ENCODE results near the gene NISCH.

The NISCH gene

GRCh38 chr3:52429031-52429430 is 26.4 kb upstream of the NISCH start (continued):
- TF ChIP-seq ZNF565 (CRISPR knock-in tag; conservative IDR thresholded peaks at IDR 0.05; ENCODE audit: low read depth) (no peak), ESRRG (CRISPR knock-in tag; IDR thresholded peaks at IDR 0.05) (no peak), POU6F1 (CRISPR knock-in tag; IDR thresholded peaks at IDR 0.05; ENCODE audit: borderline replicate concordance, low read depth) (no peak), GLIS3 (CRISPR knock-in tag; IDR thresholded peaks at IDR 0.05) (no peak), ZFP3 (CRISPR knock-in tag; IDR thresholded peaks at IDR 0.05) (no peak), ZNF8 (CRISPR knock-in tag; IDR thresholded peaks at IDR 0.05) (no peak), SNAI2 (CRISPR knock-in tag; IDR thresholded peaks at IDR 0.05) (no peak), RARB (CRISPR knock-in tag; IDR thresholded peaks at IDR 0.05) (no peak), ARNTL (CRISPR knock-in tag; IDR thresholded peaks at IDR 0.05; ENCODE audit: borderline replicate concordance, low read depth) (no peak), ZNF70 (CRISPR knock-in tag; IDR thresholded peaks at IDR 0.05) (no peak)

- ATAC-seq = no peak
- TF ChIP-seq ZFP3 (CRISPR knock-in tag; IDR thresholded peaks at IDR 0.05) (no peak), POU6F1 (CRISPR knock-in tag; IDR thresholded peaks at IDR 0.05; ENCODE audit: borderline replicate concordance, low read depth) (no peak), ZC3H10 (CRISPR knock-in tag; IDR thresholded peaks at IDR 0.05) (no peak), BACH2 (CRISPR knock-in tag; IDR thresholded peaks at IDR 0.05; ENCODE audit: borderline replicate concordance) (no peak), RARB (CRISPR knock-in tag; IDR thresholded peaks at IDR 0.05) (no peak), TOX (CRISPR knock-in tag; IDR thresholded peaks at IDR 0.05; ENCODE audit: borderline replicate concordance) (no peak), CSRNP3 (CRISPR knock-in tag; IDR thresholded peaks at IDR 0.05) (no peak), PATZ1 (CRISPR knock-in tag; IDR thresholded peaks at IDR 0.05; ENCODE audit: borderline replicate concordance) (no peak), GLIS3 (CRISPR knock-in tag; IDR thresholded peaks at IDR 0.05) (no peak), ZNF8 (CRISPR knock-in tag; IDR thresholded peaks at IDR 0.05) (no peak), CREB5 (CRISPR knock-in tag; IDR thresholded peaks at IDR 0.05; ENCODE audit: low read depth) (no peak), TCF4 (CRISPR knock-in tag; IDR thresholded peaks at IDR 0.05; ENCODE audit: borderline replicate concordance) (no peak), TSHZ2 (CRISPR knock-in tag; IDR thresholded peaks at IDR 0.05) (no peak), ZNF70 (CRISPR knock-in tag; IDR thresholded peaks at IDR 0.05) (no peak), ARNTL (CRISPR knock-in tag; IDR thresholded peaks at IDR 0.05; ENCODE audit: borderline replicate concordance, low read depth) (no peak), SNAI2 (CRISPR knock-in tag; IDR thresholded peaks at IDR 0.05) (no peak), PPARA (CRISPR knock-in tag; IDR thresholded peaks at IDR 0.05; ENCODE audit: borderline replicate concordance) (no peak), CSDC2 (CRISPR knock-in tag; IDR thresholded peaks at IDR 0.05) (no peak), ZFP30 (CRISPR knock-in tag; IDR thresholded peaks at IDR 0.05) (no peak)
Measured at GRCh38 chr3:52429779-52430415, 25.5 kb upstream of the NISCH start.

All from SK-N-SH treated with all-trans-retinoic acid at 6 μM for 48 hours (cell line).